Measurements from ENCODE around the gene CTSH. TPM values are rescaled to one million over a fixed set of nuclear protein-coding genes. Genes with fewer than 3 reads are reported as not detected.
"Not testable (repeated sequence)": the region's sequence is repeated elsewhere in the genome, so short reads cannot be mapped to it uniquely, and the experiment has no call there.

The CTSH gene
- total and polyA plus RNA-seq, 3 donors from 2014 or later = 44.3 to 152 (median 45.6) TPM

DNA sequence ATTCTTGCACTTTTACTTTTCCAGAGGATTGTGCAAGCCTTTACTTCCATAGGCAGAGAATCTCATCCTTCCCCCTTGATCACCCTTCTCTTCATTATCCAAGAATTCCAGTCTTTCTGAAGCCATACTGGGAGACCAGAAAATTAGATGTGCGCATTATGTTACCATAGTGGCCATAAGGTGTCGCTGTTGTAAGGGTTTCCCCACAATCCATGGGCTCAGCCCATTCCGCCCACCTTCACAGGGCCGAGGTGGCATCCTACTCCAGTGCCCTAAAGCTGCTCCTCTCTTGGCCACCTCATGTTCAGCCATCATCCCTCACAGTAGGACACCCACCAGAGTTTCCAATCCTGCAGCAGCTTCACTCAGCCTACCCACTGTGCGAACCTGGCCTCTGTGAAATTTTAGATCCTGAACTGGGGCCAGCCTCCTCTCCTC is 35.0 kb downstream of the CTSH start:
- Histone ChIP-seq H3K27me3 (no peaks in the 10 kb centered on the region), H3K4me3 (no peak overlapping the region), H3K27ac (no peak overlapping the region), H3K4me1 (peaks cover 21% of the 10 kb centered on the region), H3K9me3 (no peaks in the 10 kb centered on the region), H3K36me3 (ENCODE audit: low read depth, missing control alignments) (no peaks in the 10 kb centered on the region)
- intact Hi-C loops (cut with DNase I; ENCODE audit: low total_unique reads) = no loop called here
- DNase-seq = no peak
- TF ChIP-seq CTCF (IDR thresholded peaks at IDR 0.05) = peak; percentile 55 to 77 (median 62)
- no peak for TF ChIP-seq POLR2A (IDR thresholded peaks at IDR 0.05)
- WGBS, 2 donors = 64 to 80% methylated on average over 5 of the region's 5 CpGs

DNA sequence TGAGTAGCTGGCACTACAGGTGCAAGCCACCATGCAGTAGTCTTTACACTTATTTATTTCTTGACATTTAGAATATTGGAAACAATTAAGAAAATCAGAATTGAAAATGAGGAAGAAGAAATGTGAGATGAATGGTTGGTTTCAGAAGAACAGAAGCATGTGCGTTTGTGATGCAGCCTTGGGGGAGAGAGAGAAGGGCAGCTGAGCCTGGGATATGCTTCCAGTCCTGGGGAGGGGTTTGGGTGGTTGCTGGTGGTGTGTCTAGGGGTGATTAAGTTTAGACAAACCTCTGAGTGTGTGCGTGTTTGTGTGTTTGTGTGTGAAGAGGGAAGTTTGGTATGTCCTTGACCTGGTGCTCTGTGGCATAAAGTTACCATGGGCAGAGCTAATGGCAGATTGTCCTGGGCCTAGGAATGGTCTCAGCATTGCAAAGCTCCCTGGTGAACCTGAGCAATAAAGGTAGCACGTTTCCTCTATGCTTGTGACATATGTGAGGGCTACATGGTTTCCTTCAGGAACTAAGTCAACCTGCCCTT is 35.6 kb downstream of the CTSH start:
- TF ChIP-seq POLR2A (IDR thresholded peaks at IDR 0.05) (no peak), CTCF (IDR thresholded peaks at IDR 0.05) (no peak)
- Histone ChIP-seq H3K36me3 (ENCODE audit: low read depth, missing control alignments) (no peaks in the 10 kb centered on the region), H3K4me1 (peaks cover 20% of the 10 kb centered on the region), H3K9me3 (no peaks in the 10 kb centered on the region), H3K27ac (no peak overlapping the region), H3K4me3 (no peak overlapping the region), H3K27me3 (no peaks in the 10 kb centered on the region)
- intact Hi-C loops (cut with DNase I; ENCODE audit: low total_unique reads) = no loop called here
- DNase-seq = no peak
- WGBS, 2 donors = 44 to 64% methylated on average over 3 of the region's 3 CpGs

- no peak for DNase-seq
- H3K36me3 ChIP-seq (ENCODE audit: low read depth, missing control alignments) = no peaks in the 10 kb centered on the region
Observed at GRCh38 chr15:78907577-78907976, 37.3 kb downstream of the CTSH start.

GRCh38 chr15:78906316-78906620 is 38.6 kb downstream of the CTSH start:
- Histone ChIP-seq H3K4me1 (peaks cover 37% of the 10 kb centered on the region), H3K4me3 (no peak overlapping the region), H3K36me3 (ENCODE audit: low read depth, missing control alignments) (no peaks in the 10 kb centered on the region), H3K27me3 (no peaks in the 10 kb centered on the region), H3K27ac (no peak overlapping the region), H3K9me3 (no peaks in the 10 kb centered on the region)
- TF ChIP-seq CTCF (IDR thresholded peaks at IDR 0.05) = no peak
- no peak for TF ChIP-seq POLR2A (IDR thresholded peaks at IDR 0.05)
- intact Hi-C loops (cut with DNase I; ENCODE audit: low total_unique reads) = no loop called here
- DNase-seq = no peak
- WGBS, 2 donors = 77 to 82% methylated on average over 2 of the region's 2 CpGs

More at GRCh38 chr15:78907577-78907976, 37.3 kb downstream of the CTSH start:
- TF ChIP-seq POLR2A (IDR thresholded peaks at IDR 0.05) (no peak), CTCF (IDR thresholded peaks at IDR 0.05) (peak in 1 of 3 experiments; percentile 21)
- H3K27me3 ChIP-seq = no peaks in the 10 kb centered on the region
- WGBS, 2 donors = 37 to 48% methylated on average over 3 of the region's 3 CpGs
- H3K4me1 ChIP-seq = peaks cover 25% of the 10 kb centered on the region
- H3K27ac ChIP-seq = no peak overlapping the region
- H3K9me3 ChIP-seq = no peaks in the 10 kb centered on the region
- intact Hi-C loops (cut with DNase I; ENCODE audit: low total_unique reads) = no loop called here
- H3K4me3 ChIP-seq = no peak overlapping the region

DNA sequence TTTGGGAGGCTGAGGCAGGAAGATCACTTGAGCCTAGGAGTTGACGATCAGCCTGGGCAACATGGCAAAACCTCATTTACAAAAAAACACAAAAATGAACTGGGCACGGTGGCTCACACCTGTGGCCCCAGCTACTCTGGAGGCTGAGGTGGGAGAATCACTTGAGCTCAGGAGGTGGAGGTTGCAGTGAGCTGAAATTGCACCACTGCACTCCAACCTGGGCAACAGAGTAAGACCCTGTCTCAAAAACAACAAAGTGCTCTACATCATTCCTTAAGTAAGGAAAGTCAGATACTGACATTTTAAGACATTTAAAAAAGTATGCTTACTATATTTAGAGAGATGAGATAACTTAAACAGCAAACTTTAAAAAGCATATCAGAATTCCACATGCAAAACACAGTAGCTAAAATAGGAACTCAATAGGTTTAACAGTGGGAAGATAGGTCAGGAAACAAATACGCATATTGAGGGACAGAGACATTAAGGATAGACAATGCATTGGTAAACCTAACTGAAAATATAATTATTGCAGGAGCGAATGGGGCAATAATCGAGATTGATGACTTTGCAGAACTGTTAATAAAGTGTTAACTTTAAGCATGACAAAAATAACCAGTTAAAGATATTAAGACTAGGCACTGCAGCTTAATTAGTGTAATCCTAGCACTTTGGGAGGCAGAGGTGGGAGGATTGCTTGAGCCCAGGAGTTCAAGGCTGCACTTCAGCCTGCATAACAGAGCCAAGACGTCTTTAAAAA is 40.1 kb downstream of the CTSH start:
- Histone ChIP-seq H3K9me3 (no peaks in the 10 kb centered on the region), H3K27ac (no peak overlapping the region), H3K4me3 (no peak overlapping the region), H3K36me3 (ENCODE audit: low read depth, missing control alignments) (no peaks in the 10 kb centered on the region), H3K4me1 (peaks cover 34% of the 10 kb centered on the region), H3K27me3 (no peaks in the 10 kb centered on the region)
- no peak for TF ChIP-seq POLR2A (IDR thresholded peaks at IDR 0.05)
- TF ChIP-seq CTCF (IDR thresholded peaks at IDR 0.05) = no peak
- WGBS, 2 donors = 58 to 61% methylated on average over 6 of the region's 6 CpGs
- intact Hi-C loops (cut with DNase I; ENCODE audit: low total_unique reads) = no loop called here
- DNase-seq = no peak

- 35 to 43% methylated on average over 13 of the region's 13 CpGs for WGBS, 2 donors
- H3K9me3 ChIP-seq; intact Hi-C loops (cut with DNase I; ENCODE audit: low total_unique reads); H3K4me3 ChIP-seq; H3K27me3 ChIP-seq; H3K36me3 ChIP-seq (ENCODE audit: low read depth, missing control alignments): not testable (repeated sequence)
- peaks cover 30% of the 10 kb centered on the region for H3K4me1 ChIP-seq
- H3K27ac ChIP-seq = peak overlapping the region; percentile 57 to 77
- peak; percentile 86 for DNase-seq
Observed at GRCh38 chr15:78902281-78903032, 42.4 kb downstream of the CTSH start.
